OCI-LY7 (cell line): ENCODE measurements around the gene RAD1. TPM values are rescaled to one million over a fixed set of nuclear protein-coding genes. Genes with fewer than 3 reads are reported as not detected.

Experiments
- BruUV-seq: library from RNA; stranded (reverse); fragments of 400-500 nt; replicated peaks from 2 replicates; lab custom pipeline; 2021; lab: Mats Ljungman, UMichigan
- CTCF ChIA-PET: fragments of 300-600 bp; sonication (Branson Sonifier 250); formaldehyde crosslinking; loops from one replicate; lab custom pipeline; 2022; ENCODE audit warnings: antibody characterized with exemption; ENCODE audit not compliant: unreplicated experiment; lab: Charles Lee
- POLR2A ChIA-PET: fragments of 300-600 bp; sonication (Branson Sonifier 250); formaldehyde crosslinking; loops from one replicate; lab custom pipeline; 2022; ENCODE audit warnings: antibody characterized with exemption; lab: Charles Lee
- DNase-seq: peaks from one replicate; pipeline ENCODE4 v3.0.0-alpha.2; 2015; ENCODE audit warnings: low spot score
- H2AFZ ChIP-seq: fragments of 200-600 bp; sonication (generic), shearing (Covaris generic); 2 replicates; pipeline ENCODE4 v1.6.1; 2014; ENCODE audit warnings: mild to moderate bottlenecking, antibody characterized with exemption, low read length, moderate library complexity
- H3K27ac ChIP-seq: fragments of 200-600 bp; sonication (generic); 2 replicates; pipeline ENCODE4 v1.5.1; 2014; ENCODE audit warnings: mixed run types, low read depth, mild to moderate bottlenecking, moderate library complexity, low read length, inconsistent platforms; ENCODE audit not compliant: poor library complexity, severe bottlenecking
- H3K36me3 ChIP-seq: fragments of 200-600 bp; sonication (generic); 2 replicates; pipeline ENCODE4 v1.6.1; 2014; ENCODE audit warnings: mild to moderate bottlenecking, antibody characterized with exemption, low read length, moderate library complexity, mixed read lengths; ENCODE audit not compliant: insufficient read depth
- H3K4me1 ChIP-seq: fragments of 200-600 bp; sonication (generic); 2 replicates; pipeline ENCODE4 v1.5.1; 2014; ENCODE audit warnings: mild to moderate bottlenecking, low read length; ENCODE audit not compliant: insufficient read depth, poor library complexity, severe bottlenecking
- H3K4me2 ChIP-seq: fragments of 200-600 bp; sonication (generic); 2 replicates; pipeline ENCODE4 v1.6.1; 2014; ENCODE audit warnings: mild to moderate bottlenecking, low read length
- H3K4me3 ChIP-seq: fragments of 200-600 bp; sonication (generic); 2 replicates; pipeline ENCODE4 v1.5.1; 2014; ENCODE audit warnings: mild to moderate bottlenecking, low read depth, low read length; ENCODE audit not compliant: poor library complexity, severe bottlenecking
- H3K79me2 ChIP-seq: fragments of 200-600 bp; sonication (generic); 2 replicates; pipeline ENCODE4 v1.6.1; 2016; ENCODE audit warnings: low read depth, mild to moderate bottlenecking, low read length, moderate library complexity, mixed read lengths; ENCODE audit not compliant: insufficient read depth
- H3K9me2 ChIP-seq: fragments of 200-600 bp; sonication (generic); 2 replicates; pipeline ENCODE4 v1.6.1; 2016; ENCODE audit warnings: mild to moderate bottlenecking, low read length, mixed read lengths; ENCODE audit not compliant: insufficient read depth
- H3K9me3 ChIP-seq: fragments of 200-600 bp; sonication (generic); 2 replicates; pipeline ENCODE4 v1.6.1; 2014; ENCODE audit warnings: mild to moderate bottlenecking, mixed run types, low read length, mixed read lengths
- H4K20me1 ChIP-seq: fragments of 200-600 bp; sonication (generic); 2 replicates; pipeline ENCODE4 v1.6.1; 2014; ENCODE audit warnings: mild to moderate bottlenecking, antibody characterized with exemption, low read length, moderate library complexity, mixed read lengths; ENCODE audit not compliant: insufficient read depth
- EZH2phosphoT487 ChIP-seq: fragments of 200-600 bp; sonication (generic); IDR thresholded peaks from 2 replicates; pipeline ENCODE4 v1.6.1; 2018; ENCODE audit warnings: low read depth, borderline replicate concordance, mild to moderate bottlenecking, mixed run types, antibody characterized with exemption, low read length, moderate library complexity, mixed read lengths
- intact Hi-C: fragments of 100-400 bp; cut with micrococcal nuclease; formaldehyde crosslinking; loops from one replicate; pipeline ENCODE4 v1.10.0; 2022; ENCODE audit not compliant: unreplicated experiment
- total RNA-seq, 2 experiments: library from RNA; depleted of rRNA in 1 of 2; stranded (reverse); fragments of >200 nt in 1 of 2; shearing (Covaris generic) in 1 of 2; gene quantifications; 2 replicates each; pipeline ENCODE4 v1.2.3, GENCODE V29; 2014 to 2022
- TF ChIP-seq, protein P1 (sequence below): fragments of 200-600 bp; sonication (generic); conservative IDR thresholded peaks from 2 replicates; pipeline ENCODE4 v1.5.1; 2014; ENCODE audit warnings: mild to moderate bottlenecking, antibody characterized with exemption, low read length, moderate library complexity, mixed read lengths

RAD1 gene
- total RNA-seq, 2 experiments from 2014 or later = 49.2 to 82.1 TPM

DNA sequence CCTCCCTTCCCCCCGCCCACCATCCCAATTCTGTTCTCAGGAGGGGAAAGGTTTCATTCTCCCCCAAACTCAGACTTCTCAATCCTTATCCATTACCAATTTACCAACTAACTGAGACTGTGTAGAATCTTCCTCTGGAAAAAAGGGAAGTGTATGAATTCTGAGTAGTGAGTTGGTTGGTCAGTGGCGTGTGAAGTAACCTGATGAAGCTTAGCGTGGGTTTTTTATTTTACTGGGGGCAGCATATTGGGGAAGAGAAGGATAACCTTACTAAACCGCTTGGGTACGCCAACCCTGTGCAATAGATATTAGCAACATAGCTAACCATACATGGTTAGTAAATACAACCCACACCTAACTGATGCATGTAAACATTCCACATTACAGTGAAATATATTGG lies 13.0 kb upstream of the RAD1 start:
- BruUV-seq = no TSS peak
- intact Hi-C loops = loop anchor here (5.0 kb wide), 1 partner anchor 1314 kb away; the partner anchor contains the start of gene NADK2
- peaks cover 36% of the 10 kb centered on the region for H4K20me1 ChIP-seq
- no peak overlapping the region for H3K4me3 ChIP-seq
- H3K4me2 ChIP-seq = peak overlapping the region; percentile 71
- H3K27ac ChIP-seq = peak overlapping the region; percentile 28
- DNase-seq = peak; percentile 11
- peaks cover 63% of the 10 kb centered on the region for H3K79me2 ChIP-seq
- H3K9me2 ChIP-seq = no peaks in the 10 kb centered on the region
- H3K9me3 ChIP-seq = no peaks in the 10 kb centered on the region
- H3K36me3 ChIP-seq = peaks cover 63% of the 10 kb centered on the region
- no peak overlapping the region for H2AFZ ChIP-seq
- peaks cover 38% of the 10 kb centered on the region for H3K4me1 ChIP-seq
- TF ChIP-seq, protein P1, sequence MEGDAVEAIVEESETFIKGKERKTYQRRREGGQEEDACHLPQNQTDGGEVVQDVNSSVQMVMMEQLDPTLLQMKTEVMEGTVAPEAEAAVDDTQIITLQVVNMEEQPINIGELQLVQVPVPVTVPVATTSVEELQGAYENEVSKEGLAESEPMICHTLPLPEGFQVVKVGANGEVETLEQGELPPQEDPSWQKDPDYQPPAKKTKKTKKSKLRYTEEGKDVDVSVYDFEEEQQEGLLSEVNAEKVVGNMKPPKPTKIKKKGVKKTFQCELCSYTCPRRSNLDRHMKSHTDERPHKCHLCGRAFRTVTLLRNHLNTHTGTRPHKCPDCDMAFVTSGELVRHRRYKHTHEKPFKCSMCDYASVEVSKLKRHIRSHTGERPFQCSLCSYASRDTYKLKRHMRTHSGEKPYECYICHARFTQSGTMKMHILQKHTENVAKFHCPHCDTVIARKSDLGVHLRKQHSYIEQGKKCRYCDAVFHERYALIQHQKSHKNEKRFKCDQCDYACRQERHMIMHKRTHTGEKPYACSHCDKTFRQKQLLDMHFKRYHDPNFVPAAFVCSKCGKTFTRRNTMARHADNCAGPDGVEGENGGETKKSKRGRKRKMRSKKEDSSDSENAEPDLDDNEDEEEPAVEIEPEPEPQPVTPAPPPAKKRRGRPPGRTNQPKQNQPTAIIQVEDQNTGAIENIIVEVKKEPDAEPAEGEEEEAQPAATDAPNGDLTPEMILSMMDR = no peak
- TF ChIP-seq EZH2phosphoT487 = no peak
- CTCF ChIA-PET = interaction anchor here (2.3 kb wide), 1 partner anchor 13 kb away, joined by 9 read pairs; the partner anchor contains the start of genes BRIX1 and RAD1
- POLR2A ChIA-PET = interaction anchor here (0.5 to 3.6 kb wide), 2 partner anchors 12 to 24 kb away, joined by 3 to 102 read pairs; partner anchors contain the start of genes BRIX1 and RAD1

DNA sequence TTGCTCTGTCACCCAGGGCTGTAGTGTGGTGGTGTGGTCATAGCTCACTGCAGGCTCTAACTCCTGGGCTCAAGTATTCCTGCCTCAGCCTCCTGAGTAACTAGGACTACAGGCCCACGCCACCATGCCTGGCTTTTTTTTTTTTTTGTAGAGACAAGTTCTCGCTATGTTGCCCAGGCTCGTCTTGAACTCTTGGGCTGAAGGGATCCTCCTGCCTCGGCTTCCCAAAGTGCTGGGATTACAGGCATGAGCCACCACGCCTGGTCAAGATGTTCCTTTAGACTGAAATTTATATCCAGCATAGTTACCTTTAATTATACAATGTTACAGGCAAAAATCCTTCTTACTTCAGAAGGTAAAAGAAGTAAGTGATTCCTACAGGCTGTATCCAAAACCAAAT lies 12.5 kb upstream of the RAD1 start:
- Histone ChIP-seq H3K4me1 (peaks cover 38% of the 10 kb centered on the region), H3K27ac (peak overlapping the region; percentile 28), H3K9me2 (no peaks in the 10 kb centered on the region), H3K36me3 (peaks cover 66% of the 10 kb centered on the region), H4K20me1 (peaks cover 37% of the 10 kb centered on the region), H3K9me3 (no peaks in the 10 kb centered on the region), H3K4me2 (peak overlapping the region; percentile 71), H3K4me3 (no peak overlapping the region), H3K79me2 (peaks cover 61% of the 10 kb centered on the region), H2AFZ (no peak overlapping the region)
- intact Hi-C loops = loop anchor here (5.0 kb wide), 1 partner anchor 1315 kb away; the partner anchor contains the start of gene NADK2
- TF ChIP-seq, protein P1 = no peak
- TF ChIP-seq EZH2phosphoT487 = no peak
- ChIA-PET POLR2A (interaction anchor here (0.5 to 3.6 kb wide), 2 partner anchors 12 to 24 kb away, joined by 3 to 102 read pairs; partner anchors contain the start of genes BRIX1 and RAD1), CTCF (no interaction called here)
- no peak for DNase-seq
- BruUV-seq = no TSS peak

DNA sequence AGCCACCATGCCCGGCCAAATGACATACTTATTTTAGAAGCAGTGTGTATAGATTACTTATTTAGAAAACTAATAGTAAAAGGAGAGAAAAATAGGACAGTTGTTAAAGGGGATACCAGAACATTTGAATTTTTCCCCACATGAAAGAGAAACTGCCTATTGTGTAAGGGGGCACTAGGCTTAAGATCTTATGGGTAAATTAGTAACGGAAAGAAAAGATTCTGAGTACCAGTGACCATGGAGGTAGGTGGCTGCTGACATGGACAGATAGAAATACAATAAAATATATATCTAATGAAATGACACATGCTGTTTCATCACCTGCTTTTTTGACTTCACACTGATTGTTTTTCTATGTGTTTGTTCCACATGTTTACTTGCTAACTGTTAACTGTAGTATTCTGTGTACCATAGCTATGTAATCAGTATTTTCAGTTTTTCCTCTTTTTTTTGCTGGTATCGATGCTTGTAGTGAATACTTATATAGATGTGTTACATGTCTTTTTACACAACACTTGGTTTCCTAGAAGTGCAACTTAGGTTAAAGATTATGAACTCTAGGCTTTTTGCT lies 11.1 kb upstream of the RAD1 start:
- no TSS peak for BruUV-seq
- TF ChIP-seq, protein P1 = no peak
- TF ChIP-seq EZH2phosphoT487 = no peak
- Histone ChIP-seq H3K4me2 (0 out of 2 replicates have a peak overlapping the region, but pooled peaks have one; percentile 2), H3K4me3 (no peak overlapping the region), H3K9me3 (no peaks in the 10 kb centered on the region), H3K36me3 (peaks cover 71% of the 10 kb centered on the region), H3K27ac (peak overlapping the region; percentile 29), H4K20me1 (peaks cover 35% of the 10 kb centered on the region), H3K9me2 (no peaks in the 10 kb centered on the region), H3K4me1 (peaks cover 38% of the 10 kb centered on the region), H3K79me2 (peaks cover 63% of the 10 kb centered on the region), H2AFZ (no peak overlapping the region)
- POLR2A ChIA-PET = no interaction called here
- intact Hi-C loops = loop anchor here (5.0 kb wide), 1 partner anchor 1316 kb away; the partner anchor contains the start of gene NADK2
- no peak for DNase-seq
- CTCF ChIA-PET = no interaction called here
